Activated T-cell treated with anti-CD3 and anti-CD28 coated beads for 24 hours (primary cell): ENCODE data around the gene UNC45B.
A peak's percentile ranks its signal among the peaks of the same experiment; 100 is the strongest.
"Not testable (repeated sequence)": the region's sequence is repeated elsewhere in the genome, so short reads cannot be mapped to it uniquely, and the experiment has no call there.

Source experiments
- DNase-seq: peaks from one replicate; pipeline ENCODE4 v3.0.0-alpha.2; 2020; ENCODE audit warnings: low read depth

UNC45B gene

GRCh38 chr17:35147375-35147905 lies at the start of gene UNC45B:
TSS of gene UNC45B (plus strand) at chr17:35147817. CDS start at chr17:35148264, 447 bp downstream.
- DNase-seq: no peak

GRCh38 chr17:35099908-35100307 lies 47.7 kb upstream of the UNC45B start:
- DNase-seq: no peak

GRCh38 chr17:35101036-35101435 lies 46.6 kb upstream of the UNC45B start:
- no peak for DNase-seq

GRCh38 chr17:35101725-35102124 lies 45.9 kb upstream of the UNC45B start:
- no peak for DNase-seq

GRCh38 chr17:35103271-35103670 lies 44.3 kb upstream of the UNC45B start:
- DNase-seq: no peak

- DNase-seq: no peak
Observed at GRCh38 chr17:35104844-35105450, 42.7 kb upstream of the UNC45B start.

GRCh38 chr17:35110791-35111190 lies 36.8 kb upstream of the UNC45B start:
- DNase-seq: not testable (repeated sequence)

- DNase-seq: no peak
Observed at GRCh38 chr17:35116845-35117244, 30.8 kb upstream of the UNC45B start.

GRCh38 chr17:35117984-35118383 lies 29.6 kb upstream of the UNC45B start:
- no peak for DNase-seq

GRCh38 chr17:35119370-35120165 lies 28.0 kb upstream of the UNC45B start, which contains the start of gene RAD51D:
TSS of gene RAD51D (minus strand) at chr17:35119860. CDS start at chr17:35119613, 247 bp downstream.
- DNase-seq: peak; percentile 73

- DNase-seq: no peak
Observed at GRCh38 chr17:35121315-35121714, 26.3 kb upstream of the UNC45B start, which contains the start of gene FNDC8. TSS of gene FNDC8 (plus strand) at chr17:35121615. CDS start at chr17:35121694, 79 bp downstream.

- no peak for DNase-seq
Observed at GRCh38 chr17:35127751-35128514, 19.7 kb upstream of the UNC45B start.

GRCh38 chr17:35129154-35129972 lies 18.3 kb upstream of the UNC45B start:
- DNase-seq: no peak

GRCh38 chr17:35129973-35130351 lies 17.7 kb upstream of the UNC45B start:
- no peak for DNase-seq

GRCh38 chr17:35130392-35130791 lies 17.2 kb upstream of the UNC45B start:
- no peak for DNase-seq

GRCh38 chr17:35132099-35132498 lies 15.5 kb upstream of the UNC45B start:
- DNase-seq: no peak

GRCh38 chr17:35132816-35133550 lies 14.6 kb upstream of the UNC45B start:
- no peak for DNase-seq

GRCh38 chr17:35135322-35135721 lies 12.3 kb upstream of the UNC45B start:
- DNase-seq: no peak

GRCh38 chr17:35138218-35138617 lies 9.4 kb upstream of the UNC45B start:
- no peak for DNase-seq

GRCh38 chr17:35141681-35142466 lies 5.7 kb upstream of the UNC45B start, which contains the start of gene NLE1:
TSS of gene NLE1 (minus strand) at chr17:35142303. CDS start at chr17:35142275, 28 bp downstream.
- DNase-seq: peak; percentile 88
